ENCODE measurements around the gene ZNF292. TPM values are rescaled to one million over a fixed set of nuclear protein-coding genes. Genes with fewer than 3 reads are reported as not detected.

The ZNF292 gene
- total RNA-seq, 4 donors from 2014 or later: 16.5 to 38.9 (median 17.3) TPM

GRCh38 chr6:87199787-87200186 lies 44.4 kb downstream of the ZNF292 start:
- Histone ChIP-seq H3K9me3 (no peaks in the 10 kb centered on the region), H3K36me3 (peaks cover 0 to 7% (median 0%) of the 10 kb centered on the region in 3 donors), H3K4me3 (no peak overlapping the region), H3K27me3 (no peaks in the 10 kb centered on the region), H3K27ac (no peak overlapping the region), H3K4me1 (peaks cover 0 to 28% (median 0%) of the 10 kb centered on the region in 3 donors)
- intact Hi-C loops (cut with DNase I): no loop called here
- TF ChIP-seq CTCF (IDR thresholded peaks at IDR 0.05) (no peak), POLR2A (IDR thresholded peaks at IDR 0.05) (no peak)
- WGBS, 2 donors: 50 to 68% methylated on average over 1 of the region's 1 CpG
- DNase-seq: no peak

- intact Hi-C loops (cut with DNase I): no loop called here
- Histone ChIP-seq H3K9me3 (no peaks in the 10 kb centered on the region), H3K27me3 (no peaks in the 10 kb centered on the region), H3K36me3 (peaks cover 0 to 7% (median 0%) of the 10 kb centered on the region in 3 donors), H3K27ac (no peak overlapping the region), H3K4me1 (peaks cover 0 to 27% (median 0%) of the 10 kb centered on the region in 3 donors), H3K4me3 (no peak overlapping the region)
- 89 to 90% methylated on average over 4 of the region's 4 CpGs for WGBS, 2 donors
- DNase-seq: no peak
- no peak for TF ChIP-seq CTCF (IDR thresholded peaks at IDR 0.05)
- TF ChIP-seq POLR2A (IDR thresholded peaks at IDR 0.05): no peak
These were observed 45.3 kb downstream of the ZNF292 start for GRCh38 chr6:87200469-87201175.

GRCh38 chr6:87203448-87204023 lies 48.2 kb downstream of the ZNF292 start:
- intact Hi-C loops (cut with DNase I): no loop called here
- WGBS, 2 donors: 77 to 87% methylated on average over 4 of the region's 4 CpGs
- DNase-seq: no peak
- no peaks in the 10 kb centered on the region for H3K27me3 ChIP-seq
- no peak overlapping the region for H3K4me3 ChIP-seq
- peaks cover 0 to 7% (median 3%) of the 10 kb centered on the region in 3 donors for H3K36me3 ChIP-seq
- TF ChIP-seq POLR2A (IDR thresholded peaks at IDR 0.05): no peak
- peaks cover 0 to 11% (median 0%) of the 10 kb centered on the region in 3 donors for H3K4me1 ChIP-seq
- H3K27ac ChIP-seq: no peak overlapping the region
- no peaks in the 10 kb centered on the region for H3K9me3 ChIP-seq

GRCh38 chr6:87209812-87210211 lies 54.4 kb downstream of the ZNF292 start:
- Histone ChIP-seq H3K27me3 (no peaks in the 10 kb centered on the region), H3K9me3 (no peaks in the 10 kb centered on the region), H3K4me3 (no peak overlapping the region), H3K27ac (no peak overlapping the region), H3K4me1 (peaks cover 0 to 22% (median 0%) of the 10 kb centered on the region in 3 donors), H3K36me3 (peaks cover 0 to 5% (median 3%) of the 10 kb centered on the region in 3 donors)
- no peak for DNase-seq
- intact Hi-C loops (cut with DNase I): no loop called here
- TF ChIP-seq POLR2A (IDR thresholded peaks at IDR 0.05): no peak
- TF ChIP-seq CTCF (IDR thresholded peaks at IDR 0.05): no peak
- WGBS, 2 donors: 56 to 60% methylated on average over 3 of the region's 3 CpGs

- intact Hi-C loops (cut with DNase I): no loop called here
- Histone ChIP-seq H3K27ac (no peak overlapping the region), H3K9me3 (no peaks in the 10 kb centered on the region), H3K4me3 (no peak overlapping the region), H3K36me3 (peaks cover 0 to 8% (median 3%) of the 10 kb centered on the region in 3 donors), H3K27me3 (no peaks in the 10 kb centered on the region), H3K4me1 (peaks cover 0 to 24% (median 0%) of the 10 kb centered on the region in 3 donors)
- TF ChIP-seq CTCF (IDR thresholded peaks at IDR 0.05) (no peak), POLR2A (IDR thresholded peaks at IDR 0.05) (no peak)
- no peak for DNase-seq
- 26 to 36% methylated on average over 1 of the region's 1 CpG for WGBS, 2 donors
These were observed 55.6 kb downstream of the ZNF292 start for GRCh38 chr6:87210979-87211378.

All from esophagus squamous epithelium (tissue), 5 donors.